Stomach (tissue), 9 donors: ENCODE measurements around the gene SLC39A3. TPM values are rescaled to one million over a fixed set of nuclear protein-coding genes. Genes with fewer than 3 reads are reported as not detected.

Experiments used
- DNase-seq, 2 donors: peaks; one replicate each; pipeline versions ENCODE4 v3.0.0 to v3.0.0-alpha.2; 2013 to 2019
- H3K27ac ChIP-seq, 5 donors: fragments of 200-600 bp in 4 of 5; sonication (generic) in 4 of 5; one replicate each; pipeline ENCODE4 v1.5.1; 2013 to 2019; ENCODE audit warnings: mild to moderate bottlenecking in 1 of 5, moderate library complexity in 1 of 5
- H3K27me3 ChIP-seq, 3 donors: fragments of 200-600 bp; sonication (generic); one replicate each; pipeline ENCODE4 v1.5.1; 2017 to 2019; ENCODE audit warnings: mixed run types in 1 of 3
- H3K36me3 ChIP-seq, 4 donors: fragments of 200-600 bp; sonication (generic); 1 replicate in 3 of 4; 2 replicates in 1 of 4; pipeline ENCODE4 v1.5.1; 2016 to 2019
- H3K4me1 ChIP-seq, 4 donors: fragments of 200-600 bp; sonication (generic); one replicate each; pipeline ENCODE4 v1.5.1; 2016 to 2019
- H3K4me3 ChIP-seq, 4 donors: fragments of 200-600 bp; sonication (generic) in 3 of 4; one replicate each; pipeline ENCODE4 v1.5.1; 2016 to 2019; ENCODE audit warnings: mild to moderate bottlenecking in 1 of 4
- H3K9me3 ChIP-seq, 4 donors: fragments of 200-600 bp; sonication (generic); one replicate each; pipeline ENCODE4 v1.5.1; 2016 to 2019
- CTCF ChIP-seq, 7 experiments: fragments of 450-650 bp in 4 of 7; fragments of 200-600 bp in 3 of 7; sonication (generic) in 3 of 7; IDR thresholded peaks; one replicate each; pipeline ENCODE4 v1.5.1; 2016 to 2019; ENCODE audit warnings: antibody characterized with exemption in 7 of 7, control low read depth in 2 of 7, mild to moderate bottlenecking in 1 of 7
- EP300 ChIP-seq: sonication (generic); formaldehyde crosslinking; IDR thresholded peaks from one replicate; pipeline ENCODE4 v1.6.1; 2017; ENCODE audit warnings: antibody characterized with exemption
- POLR2A ChIP-seq, 4 donors: fragments of 450-650 bp; IDR thresholded peaks; one replicate each; pipeline ENCODE4 v1.6.1; 2016; ENCODE audit warnings: antibody characterized with exemption in 4 of 4, control low read depth in 2 of 4, mild to moderate bottlenecking in 1 of 4, moderate library complexity in 1 of 4
- POLR2AphosphoS5 ChIP-seq, 3 donors: sonication (generic); formaldehyde crosslinking; IDR thresholded peaks; one replicate each; pipeline ENCODE4 v1.6.1; 2016; ENCODE audit warnings: antibody characterized with exemption in 3 of 3
- WGBS, 5 donors: extraction: QIAGEN DNeasy Blood & Tissue Kit in 3 of 5; methylation state at CpG; one replicate each; pipeline versions ENCODE4 v1.1.5 to v1.1.7; 2013 to 2018; 5-methylcytosine and 5-hydroxymethylcytosine counted together
- intact Hi-C: fragments of 100-400 bp; cut with DNase I; formaldehyde crosslinking; loops from one replicate; pipeline ENCODE4 v1.15.1; 2023; ENCODE audit warnings: low total_unique reads
- polyA plus RNA-seq, 3 donors: library from polyadenylated mRNA; stranded (reverse); fragments of 200-250 nt; gene quantifications; one replicate each; pipeline ENCODE4 v1.2.3, GENCODE V29; 2013
- total RNA-seq, 5 donors: library from RNA; depleted of rRNA; stranded (reverse); fragments of >200 nt; gene quantifications; one replicate each; pipeline versions ENCODE4 v1.1.0 to v1.2.3, GENCODE V29; 2014 to 2016
- donor health status: healthy with polysubstance abuse.
- donor health status: Bipolar disorder and iron deficiency.
- donor health status: healthy.

The SLC39A3 gene
- total and polyA plus RNA-seq, 8 donors: 3.6 to 33.6 (median 14.9) TPM; not detected in 1

- H3K27ac ChIP-seq: peak overlapping the region in 1 of 5 donors; percentile 15
- H3K4me1 ChIP-seq: peaks cover 29 to 72% (median 59%) of the 10 kb centered on the region in 4 donors
- DNase-seq: no peak
- 86 to 92% (median 90%) methylated on average over 7 of the region's 7 CpGs for WGBS, 5 donors
- H3K36me3 ChIP-seq: peaks cover 0 to 35% (median 21%) of the 10 kb centered on the region in 4 donors
- H3K4me3 ChIP-seq: no peak overlapping the region
- H3K9me3 ChIP-seq: no peaks in the 10 kb centered on the region
- intact Hi-C loops: no loop called here
- no peaks in the 10 kb centered on the region for H3K27me3 ChIP-seq
- TF ChIP-seq EP300 (no peak), CTCF (IDR thresholded peaks at IDR 0.05) (no peak), POLR2AphosphoS5 (IDR thresholded peaks at IDR 0.05) (no peak), POLR2A (IDR thresholded peaks at IDR 0.05) (no peak)
Observed at GRCh38 chr19:2780284-2780683, 40.5 kb upstream of the SLC39A3 start.

DNA sequence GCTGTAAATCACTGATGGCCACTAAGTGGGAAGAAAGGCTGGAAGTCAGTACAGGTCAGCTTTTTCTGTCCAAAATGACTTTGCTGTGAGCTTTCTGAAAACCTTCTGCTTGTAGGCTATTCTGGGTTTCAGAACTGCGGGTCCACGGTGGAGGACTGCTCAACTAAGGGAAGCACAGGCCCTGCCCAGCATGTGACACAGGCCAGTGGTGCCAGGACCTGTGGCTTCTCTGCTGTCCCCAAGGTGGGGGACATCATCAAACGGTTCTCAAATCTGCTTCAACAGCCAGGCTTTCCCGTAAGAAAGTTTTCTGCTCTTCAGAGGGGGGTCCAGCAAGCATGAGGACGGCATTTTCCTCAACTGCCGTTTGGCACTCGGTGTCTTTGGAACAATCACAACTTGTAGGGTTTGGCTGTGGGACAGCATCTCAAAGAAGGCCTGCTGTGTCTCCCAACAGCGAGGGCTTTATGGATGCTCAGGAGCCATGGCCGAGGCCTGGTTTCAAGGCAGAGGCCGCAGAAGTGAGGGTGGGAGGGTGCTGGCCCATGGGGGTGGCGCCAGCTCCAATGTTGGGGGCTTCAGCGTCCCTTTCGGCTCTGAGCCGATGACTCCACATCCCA is 39.4 kb upstream of the SLC39A3 start:
- intact Hi-C loops: no loop called here
- 71 to 82% (median 79%) methylated on average over 11 to 14 of the region's 14 CpGs for WGBS, 5 donors
- peaks cover 25 to 72% (median 60%) of the 10 kb centered on the region in 4 donors for H3K4me1 ChIP-seq
- DNase-seq: no peak
- H3K27ac ChIP-seq: peak overlapping the region in 1 of 5 donors; percentile 18
- H3K9me3 ChIP-seq: no peaks in the 10 kb centered on the region
- TF ChIP-seq POLR2A (IDR thresholded peaks at IDR 0.05) (no peak), CTCF (IDR thresholded peaks at IDR 0.05) (no peak), POLR2AphosphoS5 (IDR thresholded peaks at IDR 0.05) (no peak)
- H3K36me3 ChIP-seq: peaks cover 0 to 35% (median 21%) of the 10 kb centered on the region in 4 donors
- no peaks in the 10 kb centered on the region for H3K27me3 ChIP-seq
- no peak overlapping the region for H3K4me3 ChIP-seq

DNA sequence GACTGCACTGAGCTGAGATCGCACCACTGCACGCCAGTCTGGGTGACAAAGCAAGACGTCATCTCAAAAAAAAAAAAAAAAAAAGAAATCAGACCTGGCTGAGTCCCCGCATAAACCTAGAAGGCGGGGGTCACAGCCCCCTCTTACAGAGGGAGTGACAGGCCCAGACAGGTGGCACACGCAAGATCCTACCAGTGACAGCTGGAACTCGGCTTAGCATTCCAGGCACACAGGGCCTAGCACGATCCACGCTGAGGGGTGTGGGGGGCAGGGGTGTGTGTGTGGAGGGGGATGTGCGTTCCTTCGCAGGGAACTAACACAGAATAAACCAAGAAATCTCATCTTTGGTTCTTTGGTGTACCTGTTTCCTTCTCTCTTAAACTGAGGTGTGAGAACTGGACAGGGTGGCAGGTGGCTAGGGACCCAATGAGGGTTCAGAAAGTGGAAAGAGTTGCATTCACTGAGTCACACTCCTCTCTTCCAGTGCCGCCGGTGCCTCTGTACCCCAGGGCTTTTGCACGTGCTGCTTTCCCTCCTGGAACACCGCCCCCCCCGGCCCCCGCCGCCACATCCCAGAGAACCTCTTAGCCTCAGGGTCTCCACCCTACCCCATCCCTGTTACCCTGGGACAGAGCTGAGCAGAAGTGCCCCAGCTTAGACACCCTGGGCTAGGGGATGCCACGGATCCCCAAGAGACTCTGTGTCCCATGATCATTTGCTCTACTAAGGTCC is 38.3 kb upstream of the SLC39A3 start:
- H3K27ac ChIP-seq: no peak overlapping the region
- intact Hi-C loops: no loop called here
- TF ChIP-seq EP300: no peak
- no peak for TF ChIP-seq POLR2AphosphoS5 (IDR thresholded peaks at IDR 0.05)
- no peak for TF ChIP-seq CTCF (IDR thresholded peaks at IDR 0.05)
- no peak for TF ChIP-seq POLR2A (IDR thresholded peaks at IDR 0.05)
- no peaks in the 10 kb centered on the region for H3K27me3 ChIP-seq
- DNase-seq: no peak
- WGBS, 5 donors: 87 to 95% (median 93%) methylated on average over 19 of the region's 19 CpGs
- no peak overlapping the region for H3K4me3 ChIP-seq
- H3K4me1 ChIP-seq: peaks cover 25 to 67% (median 51%) of the 10 kb centered on the region in 4 donors
- H3K36me3 ChIP-seq: peaks cover 0 to 35% (median 21%) of the 10 kb centered on the region in 4 donors
- no peaks in the 10 kb centered on the region for H3K9me3 ChIP-seq

DNA sequence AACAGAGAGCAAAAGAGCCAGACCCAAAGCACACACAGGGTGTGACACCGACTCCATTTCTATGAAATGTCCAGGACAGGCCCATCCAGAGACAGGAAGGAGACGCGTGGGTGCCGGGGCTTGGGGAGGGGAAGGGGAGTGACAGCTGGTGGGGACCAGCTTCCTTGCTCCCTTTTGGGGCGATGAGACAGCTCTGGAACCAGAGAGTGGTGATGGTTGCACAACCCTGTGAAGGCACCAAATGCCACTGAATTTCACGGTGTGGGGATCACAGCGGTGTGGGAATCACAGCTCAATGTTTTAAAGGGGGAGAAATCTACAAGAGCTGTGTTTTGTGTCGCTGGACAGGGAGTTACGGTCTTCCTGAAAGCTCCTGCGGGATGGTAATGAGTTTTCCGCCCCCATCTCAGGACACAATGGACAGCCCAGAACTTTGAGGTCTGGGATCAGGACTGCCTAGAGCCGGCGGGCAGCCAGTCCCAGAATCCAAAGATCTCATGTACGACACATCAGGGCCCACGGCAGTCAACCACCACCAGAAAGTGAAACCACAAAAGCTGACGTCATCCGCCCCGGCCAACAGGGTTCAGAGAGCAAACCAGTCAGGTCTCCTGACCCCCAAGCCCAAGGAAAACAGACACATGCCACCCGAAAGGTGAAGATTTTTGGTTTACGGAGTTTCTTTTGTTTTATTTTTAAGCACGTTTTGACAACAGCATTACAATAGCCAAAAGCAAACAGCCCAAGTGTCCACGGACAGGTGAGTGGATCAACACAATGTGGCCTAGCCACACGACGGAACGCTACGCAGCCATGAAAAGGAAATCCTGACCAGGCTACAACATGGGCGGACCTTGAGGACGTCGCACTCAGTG is 36.0 kb upstream of the SLC39A3 start:
- WGBS, 5 donors: 68 to 77% (median 71%) methylated on average over 29 of the region's 29 CpGs
- intact Hi-C loops: no loop called here
- peak; percentile 59 to 64 for DNase-seq
- H3K4me1 ChIP-seq: peaks cover 11 to 67% (median 48%) of the 10 kb centered on the region in 4 donors
- no peaks in the 10 kb centered on the region for H3K9me3 ChIP-seq
- H3K4me3 ChIP-seq: peak overlapping the region in 2 of 4 donors; percentile 5 to 13
- TF ChIP-seq EP300 (no peak), CTCF (IDR thresholded peaks at IDR 0.05) (no peak), POLR2AphosphoS5 (IDR thresholded peaks at IDR 0.05) (no peak), POLR2A (IDR thresholded peaks at IDR 0.05) (no peak)
- peak overlapping the region; percentile 62 to 82 (median 71) for H3K27ac ChIP-seq
- H3K27me3 ChIP-seq: no peaks in the 10 kb centered on the region
- H3K36me3 ChIP-seq: peaks cover 0 to 35% (median 29%) of the 10 kb centered on the region in 4 donors
